GM23248 (cell line): ENCODE data around the gene IGF1R. TPM values are rescaled to one million over a fixed set of nuclear protein-coding genes. Genes with fewer than 3 reads are reported as not detected.

Source experiments
- DNase-seq: peaks from one replicate; pipeline ENCODE4 v3.0.0-alpha.2; 2015
- H2AFZ ChIP-seq: fragments of 200-600 bp; sonication (generic); 2 replicates; pipeline ENCODE4 v1.6.1; 2016; ENCODE audit warnings: antibody characterized with exemption
- H3F3A ChIP-seq: fragments of 200-600 bp; sonication (generic); 2 replicates; pipeline ENCODE4 v1.6.1; 2016; ENCODE audit warnings: mild to moderate bottlenecking, antibody characterized with exemption, mixed run types; ENCODE audit not compliant: insufficient read depth
- H3K27ac ChIP-seq: fragments of 200-600 bp; sonication (generic); 2 replicates; pipeline ENCODE4 v1.5.1; 2016; ENCODE audit warnings: mild to moderate bottlenecking
- H3K27me3 ChIP-seq: fragments of 200-600 bp; sonication (generic); replicated peaks from 2 replicates; pipeline ENCODE4 v1.6.1; 2016; ENCODE audit warnings: mild to moderate bottlenecking; ENCODE audit not compliant: insufficient read depth
- H3K36me3 ChIP-seq: fragments of 200-600 bp; sonication (generic); 2 replicates; pipeline ENCODE4 v1.6.1; 2016; ENCODE audit warnings: low read depth, mild to moderate bottlenecking
- H3K4me1 ChIP-seq: fragments of 200-600 bp; sonication (generic); 2 replicates; pipeline ENCODE4 v1.6.1; 2016; ENCODE audit warnings: mild to moderate bottlenecking; ENCODE audit not compliant: insufficient read depth
- H3K4me2 ChIP-seq: fragments of 200-600 bp; sonication (generic); one replicate; pipeline ENCODE4 v1.6.1; 2016; ENCODE audit warnings: mild to moderate bottlenecking; ENCODE audit not compliant: unreplicated experiment
- H3K4me3 ChIP-seq: fragments of 200-600 bp; sonication (generic); 2 replicates; pipeline ENCODE4 v1.5.1; 2016; ENCODE audit warnings: mild to moderate bottlenecking
- H3K79me2 ChIP-seq: fragments of 200-600 bp; sonication (generic); 2 replicates; pipeline ENCODE4 v1.6.1; 2016; ENCODE audit warnings: mild to moderate bottlenecking; ENCODE audit not compliant: insufficient read depth
- H3K9ac ChIP-seq: fragments of 200-600 bp; sonication (generic); 2 replicates; pipeline ENCODE4 v1.6.1; 2016; ENCODE audit warnings: mild to moderate bottlenecking
- H3K9me2 ChIP-seq: fragments of 200-600 bp; sonication (generic); 2 replicates; pipeline ENCODE4 v1.6.1; 2016; ENCODE audit warnings: mixed run types, mild to moderate bottlenecking, moderate library complexity; ENCODE audit not compliant: insufficient read depth
- H3K9me3 ChIP-seq: fragments of 200-600 bp; sonication (generic); one replicate; pipeline ENCODE4 v1.6.1; 2017; ENCODE audit warnings: low read depth
- H4K20me1 ChIP-seq: fragments of 200-600 bp; sonication (generic); 2 replicates; pipeline ENCODE4 v1.6.0; 2016; ENCODE audit not compliant: insufficient read depth
- EZH2 ChIP-seq: fragments of 200-600 bp; sonication (generic); IDR thresholded peaks from 2 replicates; pipeline ENCODE4 v1.6.1; 2018; ENCODE audit warnings: antibody characterized with exemption, mild to moderate bottlenecking; ENCODE audit not compliant: insufficient read depth, poor library complexity, severe bottlenecking
- EZH2phosphoT487 ChIP-seq: fragments of 200-600 bp; sonication (generic); IDR thresholded peaks from 2 replicates; pipeline ENCODE4 v1.6.1; 2018; ENCODE audit warnings: antibody characterized with exemption, moderate library complexity, mild to moderate bottlenecking, low read depth; ENCODE audit not compliant: insufficient read depth
- WGBS, 2 experiments: methylation state at CpG; one replicate each; pipeline ENCODE4 v1.1.6; 2015 to 2017; ENCODE audit warnings: low lambda C conversion rate in 2 of 2, low coverage in 1 of 2; ENCODE audit errors: missing lambda C conversion rate in 2 of 2; 5-methylcytosine and 5-hydroxymethylcytosine counted together
- in situ Hi-C: fragments of 300-500 bp; cut with MboI; formaldehyde crosslinking; loops from 2 replicates; pipeline ENCODE4 v1.15.0; 2020
- polyA plus RNA-seq: library from polyadenylated mRNA; unstranded; fragments of >200 nt; fragmentation: Nextera tagmentation; extraction: Ambion mirVana; gene quantifications from 2 replicates; pipeline ENCODE4 v1.2.1, GENCODE V29; 2016
- total RNA-seq: library from RNA; depleted of rRNA; stranded (reverse); fragments of >200 nt; shearing (Covaris generic); gene quantifications from 2 replicates; pipeline ENCODE4 v1.2.3, GENCODE V29; 2014

The IGF1R gene
- total and polyA plus RNA-seq, 2 experiments from 2014 or later: 22.0 to 48.6 TPM

DNA sequence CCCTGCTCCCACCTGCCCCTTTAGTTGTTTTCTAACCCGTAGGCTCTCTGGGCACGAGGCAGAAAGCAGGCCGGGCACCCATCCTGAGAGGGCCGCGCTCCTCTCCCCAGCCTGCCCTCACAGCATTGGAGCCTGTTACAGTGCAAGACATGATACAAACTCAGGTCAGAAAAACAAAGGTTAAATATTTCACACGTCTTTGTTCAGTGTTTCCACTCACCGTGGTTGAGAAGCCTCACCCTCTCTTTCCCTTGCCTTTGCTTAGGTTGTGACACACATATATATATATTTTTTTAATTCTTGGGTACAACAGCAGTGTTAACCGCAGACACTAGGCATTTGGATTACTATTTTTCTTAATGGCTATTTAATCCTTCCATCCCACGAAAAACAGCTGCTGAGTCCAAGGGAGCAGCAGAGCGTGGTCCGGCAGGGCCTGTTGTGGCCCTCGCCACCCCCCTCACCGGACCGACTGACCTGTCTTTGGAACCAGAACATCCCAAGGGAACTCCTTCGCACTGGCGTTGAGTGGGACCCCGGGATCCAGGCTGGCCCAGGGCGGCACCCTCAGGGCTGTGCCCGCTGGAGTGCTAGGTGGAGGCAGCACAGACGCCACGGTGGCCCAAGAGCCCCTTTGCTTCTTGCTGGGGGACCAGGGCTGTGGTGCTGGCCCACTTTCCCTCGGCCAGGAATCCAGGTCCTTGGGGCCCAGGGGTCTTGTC is 310.7 kb downstream of the IGF1R start:
- Histone ChIP-seq H3K36me3 (peaks cover 58% of the 10 kb centered on the region), H3K79me2 (no peaks in the 10 kb centered on the region), H4K20me1 (no peaks in the 10 kb centered on the region), H3K4me3 (no peak overlapping the region), H3K27me3 (no peaks in the 10 kb centered on the region), H3K4me1 (peaks cover 13% of the 10 kb centered on the region), H3K9me2 (no peaks in the 10 kb centered on the region), H3K9ac (no peak overlapping the region), H3K4me2 (no peak overlapping the region), H3K27ac (no peak overlapping the region), H3K9me3 (no peaks in the 10 kb centered on the region), H3F3A (peaks cover 30% of the 10 kb centered on the region), H2AFZ (no peak overlapping the region)
- no peak for DNase-seq
- in situ Hi-C loops: no loop called here
- TF ChIP-seq EZH2 (no peak), EZH2phosphoT487 (no peak)
- 91 to 92% methylated on average over 22 of the region's 22 CpGs for WGBS, 2 experiments

DNA sequence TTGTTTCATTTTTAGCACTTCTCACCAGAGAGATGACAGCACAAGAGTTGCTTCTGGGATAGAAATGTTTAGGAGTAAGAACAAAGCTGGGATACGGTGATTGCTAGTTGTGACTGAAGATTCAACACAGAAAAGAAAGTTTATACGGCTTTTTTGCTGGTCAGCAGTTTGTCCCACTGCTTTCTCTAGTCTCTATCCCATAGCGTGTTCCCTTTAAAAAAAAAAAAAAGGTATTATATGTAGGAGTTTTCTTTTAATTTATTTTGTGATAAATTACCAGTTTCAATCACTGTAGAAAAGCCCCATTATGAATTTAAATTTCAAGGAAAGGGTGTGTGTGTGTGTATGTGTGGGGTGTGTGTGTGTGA is 311.3 kb downstream of the IGF1R start:
- in situ Hi-C loops: no loop called here
- no peaks in the 10 kb centered on the region for H3K9me3 ChIP-seq
- no peak overlapping the region for H2AFZ ChIP-seq
- TF ChIP-seq EZH2 (no peak), EZH2phosphoT487 (no peak)
- no peaks in the 10 kb centered on the region for H3K79me2 ChIP-seq
- peaks cover 7% of the 10 kb centered on the region for H3K4me1 ChIP-seq
- no peaks in the 10 kb centered on the region for H3K27me3 ChIP-seq
- H3K9me2 ChIP-seq: no peaks in the 10 kb centered on the region
- H3K27ac ChIP-seq: no peak overlapping the region
- H3F3A ChIP-seq: peaks cover 25% of the 10 kb centered on the region
- no peak overlapping the region for H3K4me2 ChIP-seq
- no peak overlapping the region for H3K9ac ChIP-seq
- 90 to 94% methylated on average over 3 of the region's 3 CpGs for WGBS, 2 experiments
- no peak for DNase-seq
- no peaks in the 10 kb centered on the region for H4K20me1 ChIP-seq
- H3K4me3 ChIP-seq: no peak overlapping the region
- peaks cover 58% of the 10 kb centered on the region for H3K36me3 ChIP-seq

DNA sequence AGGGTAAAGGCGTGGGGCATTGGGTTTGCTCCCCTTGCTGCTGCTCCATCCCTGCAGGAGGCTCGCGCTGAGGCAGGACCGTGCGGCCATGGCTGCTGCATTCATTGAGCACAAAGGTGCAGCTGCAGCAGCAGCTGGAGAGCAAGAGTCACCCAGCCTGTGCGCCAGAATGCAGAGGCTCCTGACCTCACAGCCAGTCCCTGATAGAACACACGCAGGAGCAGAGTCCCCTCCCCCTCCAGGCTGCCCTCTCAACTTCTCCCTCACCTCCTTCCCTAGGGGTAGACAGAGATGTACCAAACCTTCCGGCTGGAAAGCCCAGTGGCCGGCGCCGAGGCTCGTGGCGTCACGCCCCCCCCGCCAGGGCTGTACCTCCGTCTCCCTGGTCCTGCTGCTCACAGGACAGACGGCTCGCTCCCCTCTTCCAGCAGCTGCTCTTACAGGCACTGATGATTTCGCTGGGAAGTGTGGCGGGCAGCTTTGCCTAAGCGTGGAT is 312.3 kb downstream of the IGF1R start:
- 0 out of 2 replicates have a peak, but pooled peaks cover under 1% of the 10 kb centered on the region for H3K4me1 ChIP-seq
- H3K9me2 ChIP-seq: no peaks in the 10 kb centered on the region
- H3K36me3 ChIP-seq: peaks cover 58% of the 10 kb centered on the region
- H3K4me3 ChIP-seq: no peak overlapping the region
- no peak overlapping the region for H3K4me2 ChIP-seq
- H3K9ac ChIP-seq: no peak overlapping the region
- H3K9me3 ChIP-seq: no peaks in the 10 kb centered on the region
- TF ChIP-seq EZH2 (no peak), EZH2phosphoT487 (no peak)
- no peaks in the 10 kb centered on the region for H3K27me3 ChIP-seq
- in situ Hi-C loops: no loop called here
- H3F3A ChIP-seq: peaks cover 19% of the 10 kb centered on the region; the same call in 1 of the 2 replicates
- no peak for DNase-seq
- H3K27ac ChIP-seq: no peak overlapping the region
- no peaks in the 10 kb centered on the region for H3K79me2 ChIP-seq
- no peak overlapping the region for H2AFZ ChIP-seq
- WGBS, 2 experiments: 97 to 98% methylated on average over 21 of the region's 21 CpGs
- H4K20me1 ChIP-seq: no peaks in the 10 kb centered on the region

DNA sequence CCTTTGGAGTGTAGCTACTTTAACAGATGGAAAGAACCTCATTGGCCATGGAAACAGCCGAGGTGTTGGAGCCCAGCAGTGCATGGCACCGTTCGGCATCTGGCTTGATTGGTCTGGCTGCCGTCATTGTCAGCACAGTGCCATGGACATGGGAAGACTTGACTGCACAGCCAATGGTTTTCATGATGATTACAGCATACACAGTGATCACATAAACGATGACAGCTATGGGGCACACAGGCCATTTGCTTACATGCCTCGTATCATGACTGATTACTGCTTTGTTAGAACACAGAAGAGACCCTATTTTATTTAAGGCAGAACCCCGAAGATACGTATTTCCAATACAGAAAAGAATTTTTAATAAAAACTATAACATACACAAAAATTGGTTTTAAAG is 315.1 kb downstream of the IGF1R start:
- Histone ChIP-seq H3K27ac (no peak overlapping the region), H3K4me2 (no peak overlapping the region), H3K4me1 (peaks cover 12% of the 10 kb centered on the region), H3K36me3 (peaks cover 47% of the 10 kb centered on the region), H3K9ac (no peak overlapping the region), H3K27me3 (no peaks in the 10 kb centered on the region), H3K9me3 (no peaks in the 10 kb centered on the region), H3K9me2 (no peaks in the 10 kb centered on the region), H3K4me3 (no peak overlapping the region), H3F3A (peaks cover 19% of the 10 kb centered on the region; the same call in 1 of the 2 replicates), H3K79me2 (no peaks in the 10 kb centered on the region), H2AFZ (no peak overlapping the region), H4K20me1 (no peaks in the 10 kb centered on the region)
- WGBS, 2 experiments: 79 to 85% methylated on average over 8 of the region's 8 CpGs
- no peak for DNase-seq
- in situ Hi-C loops: no loop called here
- TF ChIP-seq EZH2phosphoT487 (no peak), EZH2 (no peak)
